Upper lobe of left lung (tissue), 6 donors: ENCODE measurements around the gene RERE. TPM values are rescaled to one million over a fixed set of nuclear protein-coding genes. Genes with fewer than 3 reads are reported as not detected.

Experiments
- ATAC-seq, 2 donors: fragments of 200-7000 bp; cut with Tn5 transposase; one replicate each; pipeline ENCODE4 v1.9.1; 2022; ENCODE audit warnings: mild to moderate bottlenecking in 2 of 2, moderate library complexity in 2 of 2; ENCODE audit not compliant: low FRiP score in 2 of 2
- DNase-seq, 2 donors: peaks; one replicate each; pipeline ENCODE4 v3.0.0-alpha.2; 2019 to 2020
- H3K27ac ChIP-seq, 4 donors: fragments of 200-600 bp; sonication (generic); one replicate each; pipeline ENCODE4 v1.5.1; 2016 to 2019
- H3K27me3 ChIP-seq, 4 donors: fragments of 200-600 bp; sonication (generic); one replicate each; pipeline ENCODE4 v1.5.1; 2017 to 2019
- H3K36me3 ChIP-seq, 4 donors: fragments of 200-600 bp; sonication (generic); one replicate each; pipeline ENCODE4 v1.5.1; 2016 to 2019
- H3K4me1 ChIP-seq, 4 donors: fragments of 200-600 bp; sonication (generic); one replicate each; pipeline ENCODE4 v1.5.1; 2018 to 2019
- H3K4me3 ChIP-seq, 4 donors: fragments of 200-600 bp; sonication (generic); one replicate each; pipeline ENCODE4 v1.5.1; 2017 to 2019; ENCODE audit warnings: mild to moderate bottlenecking in 2 of 4, moderate library complexity in 1 of 4
- H3K9me3 ChIP-seq, 4 donors: fragments of 200-600 bp; sonication (generic); one replicate each; pipeline ENCODE4 v1.5.1; 2018 to 2019
- CTCF ChIP-seq, 6 experiments: fragments of 450-650 bp in 4 of 6; fragments of 200-600 bp in 2 of 6; sonication (generic) in 2 of 6; IDR thresholded peaks; one replicate each; pipeline ENCODE4 v1.5.1; 2016 to 2019; ENCODE audit warnings: antibody characterized with exemption in 6 of 6
- EP300 ChIP-seq, 4 donors: sonication (generic); formaldehyde crosslinking; IDR thresholded peaks; one replicate each; pipeline ENCODE4 v1.5.1; 2017; ENCODE audit warnings: antibody characterized with exemption in 4 of 4, control low read depth in 2 of 4
- POLR2A ChIP-seq, 4 donors: fragments of 450-650 bp; IDR thresholded peaks; one replicate each; pipeline ENCODE4 v1.5.1; 2016 to 2017; ENCODE audit warnings: antibody characterized with exemption in 4 of 4, mild to moderate bottlenecking in 2 of 4
- POLR2AphosphoS5 ChIP-seq, 2 donors: sonication (generic); formaldehyde crosslinking; IDR thresholded peaks; one replicate each; pipeline ENCODE4 v1.5.1; 2017; ENCODE audit warnings: antibody characterized with exemption in 2 of 2
- WGBS, 2 donors: methylation state at CpG; one replicate each; pipeline ENCODE4 v1.1.5; 2017 to 2018; 5-methylcytosine and 5-hydroxymethylcytosine counted together
- total RNA-seq, 6 donors: library from RNA; depleted of rRNA in 4 of 6; stranded (reverse); fragments of >200 nt in 4 of 6; gene quantifications; one replicate each; pipeline versions ENCODE4 v1.1.0 to v1.2.1, GENCODE V29; 2016 to 2021
- donor health status: DM: no; HTN: no; CAD: no; lungs with moderate emphysema.
- donor health status: DM: no; HTN: yes; CAD: no; lungs with severe emphysema.

The RERE gene
- total RNA-seq, 6 donors from 2014 or later, result 75.5 to 222 (median 104) TPM

DNA sequence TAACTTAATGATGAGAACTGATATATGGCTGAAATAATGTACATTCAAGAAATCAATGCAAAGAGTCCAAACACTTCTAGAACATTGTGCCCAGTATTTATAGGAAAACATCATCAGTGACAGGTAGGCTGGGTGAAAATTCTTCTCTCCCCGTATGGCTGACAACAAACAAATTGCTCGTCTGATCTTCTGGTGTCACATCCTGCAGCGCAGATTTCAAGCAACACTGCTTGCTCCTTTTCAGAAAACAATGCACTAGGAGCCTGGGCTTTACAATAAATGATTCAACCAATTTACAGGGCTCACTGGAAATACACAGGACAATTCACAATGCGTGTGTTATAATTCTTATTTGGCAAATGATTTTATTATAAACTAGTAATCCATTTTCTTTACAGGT lies 185.3 kb downstream of the RERE start:
- TF ChIP-seq EP300 (IDR thresholded peaks at IDR 0.05) (no peak), POLR2AphosphoS5 (IDR thresholded peaks at IDR 0.05) (no peak), CTCF (IDR thresholded peaks at IDR 0.05) (no peak), POLR2A (IDR thresholded peaks at IDR 0.05) (no peak)
- WGBS, 2 donors, result 60 to 69% methylated on average over 4 of the region's 4 CpGs
- ATAC-seq, result no peak

GRCh38 chr1:8631163-8631562 lies 186.3 kb downstream of the RERE start:
- 91 to 93% methylated on average over 3 of the region's 3 CpGs for WGBS, 2 donors
- no peaks in the 10 kb centered on the region for H3K9me3 ChIP-seq
- ATAC-seq (no peak), DNase-seq (no peak)
- H3K27me3 ChIP-seq, result no peaks in the 10 kb centered on the region
- H3K4me1 ChIP-seq, result peaks cover 7 to 35% (median 30%) of the 10 kb centered on the region in 4 donors
- TF ChIP-seq POLR2A (IDR thresholded peaks at IDR 0.05) (no peak), EP300 (IDR thresholded peaks at IDR 0.05) (no peak), CTCF (IDR thresholded peaks at IDR 0.05) (no peak), POLR2AphosphoS5 (IDR thresholded peaks at IDR 0.05) (no peak)
- no peaks in the 10 kb centered on the region for H3K36me3 ChIP-seq
- no peak overlapping the region for H3K27ac ChIP-seq
- no peak overlapping the region for H3K4me3 ChIP-seq

More for the DNA sequence above, 185.3 kb downstream of the RERE start:
- H3K27me3 ChIP-seq, result no peaks in the 10 kb centered on the region
- no peak overlapping the region for H3K27ac ChIP-seq
- H3K36me3 ChIP-seq, result no peaks in the 10 kb centered on the region
- DNase-seq, result no peak
- H3K9me3 ChIP-seq, result no peaks in the 10 kb centered on the region
- peaks cover 7 to 33% (median 30%) of the 10 kb centered on the region in 4 donors for H3K4me1 ChIP-seq
- no peak overlapping the region for H3K4me3 ChIP-seq

DNA sequence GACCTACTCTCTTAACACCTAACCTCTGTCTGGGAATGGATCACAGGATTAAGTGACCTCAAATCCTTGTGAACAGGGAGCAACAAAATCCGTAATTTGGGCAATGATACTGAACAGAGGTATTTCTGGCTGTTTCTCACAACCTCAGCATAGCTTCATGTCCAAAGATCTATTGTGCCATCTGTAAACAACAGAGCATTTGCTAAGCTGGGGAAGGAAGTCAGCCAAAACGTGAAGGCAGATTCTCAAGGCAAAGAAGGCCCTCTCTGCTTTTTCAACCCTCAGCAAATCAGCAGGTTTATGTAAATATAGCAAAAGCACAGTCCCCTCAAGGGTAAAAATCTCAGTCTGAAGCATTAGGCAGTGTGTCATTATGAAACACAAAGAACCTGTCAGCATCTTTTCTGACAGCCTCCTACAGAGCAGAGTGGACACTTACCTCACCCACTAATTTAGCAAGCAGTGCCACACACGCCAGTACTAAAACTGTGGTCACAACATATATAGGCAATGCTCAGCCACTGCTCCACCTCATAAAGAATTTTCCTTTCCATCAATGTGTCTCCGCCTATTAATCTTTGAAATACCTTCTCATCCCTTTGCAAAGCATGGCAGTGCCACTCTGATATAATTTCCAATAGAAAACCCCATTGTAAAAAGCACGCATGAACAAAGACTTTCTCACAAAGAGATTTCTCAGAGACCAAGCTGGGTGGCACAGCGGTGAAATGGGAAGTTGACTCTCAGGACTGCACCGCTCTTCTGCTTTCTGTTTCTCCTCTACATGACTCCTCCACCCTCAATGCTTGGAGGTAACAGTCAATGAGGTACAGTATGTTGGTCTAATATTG lies 188.0 kb downstream of the RERE start:
- DNase-seq (peak in 1 of 2 donors; percentile 32), ATAC-seq (peak; percentile 47 to 61)
- Histone ChIP-seq H3K27ac (peak overlapping the region; percentile 1 to 49 (median 22)), H3K36me3 (no peaks in the 10 kb centered on the region), H3K27me3 (no peaks in the 10 kb centered on the region), H3K4me1 (peaks cover 7 to 42% (median 30%) of the 10 kb centered on the region in 4 donors), H3K4me3 (no peak overlapping the region), H3K9me3 (no peaks in the 10 kb centered on the region)
- 44 to 56% methylated on average over 7 of the region's 7 CpGs for WGBS, 2 donors
- no peak for TF ChIP-seq EP300 (IDR thresholded peaks at IDR 0.05)
- TF ChIP-seq POLR2AphosphoS5 (IDR thresholded peaks at IDR 0.05), result no peak
- TF ChIP-seq POLR2A (IDR thresholded peaks at IDR 0.05), result no peak
- TF ChIP-seq CTCF (IDR thresholded peaks at IDR 0.05), result no peak

- no peak for ATAC-seq
- peaks cover 7 to 43% (median 30%) of the 10 kb centered on the region in 4 donors for H3K4me1 ChIP-seq
- DNase-seq, result no peak
- TF ChIP-seq EP300 (IDR thresholded peaks at IDR 0.05) (no peak), CTCF (IDR thresholded peaks at IDR 0.05) (no peak), POLR2A (IDR thresholded peaks at IDR 0.05) (no peak), POLR2AphosphoS5 (IDR thresholded peaks at IDR 0.05) (no peak)
- no peaks in the 10 kb centered on the region for H3K27me3 ChIP-seq
- H3K9me3 ChIP-seq, result no peaks in the 10 kb centered on the region
- peak overlapping the region in 1 of 4 donors; percentile 49 for H3K27ac ChIP-seq
- no peaks in the 10 kb centered on the region for H3K36me3 ChIP-seq
- 56 to 68% methylated on average over 2 of the region's 2 CpGs for WGBS, 2 donors
- H3K4me3 ChIP-seq, result no peak overlapping the region
Observed at GRCh38 chr1:8628606-8629005, 188.8 kb downstream of the RERE start.
